ENCODE results near the gene CES2.
"Not testable (repeated sequence)": the region's sequence is repeated elsewhere in the genome, so short reads cannot be mapped to it uniquely, and the experiment has no call there.

The CES2 gene, protein sequence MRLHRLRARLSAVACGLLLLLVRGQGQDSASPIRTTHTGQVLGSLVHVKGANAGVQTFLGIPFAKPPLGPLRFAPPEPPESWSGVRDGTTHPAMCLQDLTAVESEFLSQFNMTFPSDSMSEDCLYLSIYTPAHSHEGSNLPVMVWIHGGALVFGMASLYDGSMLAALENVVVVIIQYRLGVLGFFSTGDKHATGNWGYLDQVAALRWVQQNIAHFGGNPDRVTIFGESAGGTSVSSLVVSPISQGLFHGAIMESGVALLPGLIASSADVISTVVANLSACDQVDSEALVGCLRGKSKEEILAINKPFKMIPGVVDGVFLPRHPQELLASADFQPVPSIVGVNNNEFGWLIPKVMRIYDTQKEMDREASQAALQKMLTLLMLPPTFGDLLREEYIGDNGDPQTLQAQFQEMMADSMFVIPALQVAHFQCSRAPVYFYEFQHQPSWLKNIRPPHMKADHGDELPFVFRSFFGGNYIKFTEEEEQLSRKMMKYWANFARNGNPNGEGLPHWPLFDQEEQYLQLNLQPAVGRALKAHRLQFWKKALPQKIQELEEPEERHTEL

DNA sequence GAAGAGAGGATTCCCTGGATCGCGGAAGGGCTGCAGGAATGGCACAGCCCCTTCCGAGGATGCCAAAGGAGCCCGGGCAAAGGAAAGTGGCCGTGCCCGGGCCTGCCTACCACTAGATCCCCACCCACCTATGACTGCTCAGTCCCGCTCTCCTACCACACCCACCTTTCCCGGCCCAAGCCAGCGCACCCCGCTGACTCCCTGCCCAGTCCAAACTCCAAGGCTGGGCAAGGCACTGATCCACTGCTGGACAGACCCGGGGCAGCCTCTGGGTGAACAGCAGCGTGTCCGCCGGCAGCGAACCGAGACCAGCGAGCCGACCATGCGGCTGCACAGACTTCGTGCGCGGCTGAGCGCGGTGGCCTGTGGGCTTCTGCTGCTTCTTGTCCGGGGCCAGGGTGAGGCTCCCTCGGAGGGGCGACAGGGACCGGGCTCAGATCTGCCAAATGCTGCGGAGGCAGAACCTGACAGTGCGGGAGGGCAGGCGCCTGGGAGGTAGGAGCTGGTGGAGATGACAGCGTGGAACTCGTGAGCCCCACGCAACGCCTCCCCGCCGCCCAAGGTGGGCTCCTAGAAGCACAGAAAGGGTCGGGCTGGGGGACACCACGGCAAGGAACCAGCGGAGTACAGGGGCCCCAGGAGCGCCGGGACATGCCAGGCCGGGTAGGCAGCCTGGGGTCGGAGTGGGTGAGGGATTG lies at the start of gene CES2:
TSS of gene CES2 (plus strand) at position 203 of the 698 bp plus-strand sequence. CDS start at position 323, 120 bp downstream.
- in situ Hi-C loops (cut with HindIII; ENCODE audit: low sequenced_read_pairs) = loop anchor here (5.0 to 10.0 kb wide), 3 partner anchors 53 to 449 kb away; partner anchors contain the start of gene PDP2

DNA sequence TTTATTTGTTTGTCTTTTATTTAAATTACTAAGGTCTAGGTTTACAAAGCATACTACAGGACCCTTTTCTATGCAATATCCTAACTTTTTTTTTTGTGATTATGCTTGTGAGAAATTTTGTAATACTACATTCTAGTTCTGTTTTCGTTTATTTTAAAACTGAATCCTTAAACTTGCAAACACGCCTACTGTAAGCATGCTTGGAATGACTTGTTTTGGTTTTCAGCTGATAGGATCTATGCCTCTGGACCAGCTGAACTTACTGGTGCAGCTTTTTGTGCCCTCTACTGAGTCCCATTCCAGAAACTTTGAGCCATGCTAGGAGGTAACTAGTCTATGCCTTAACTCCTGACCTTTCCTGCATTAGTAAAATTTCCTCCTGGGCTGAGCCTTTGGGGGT lies 49.0 kb upstream of the CES2 start:
- in situ Hi-C loops (cut with HindIII; ENCODE audit: low sequenced_read_pairs) = no loop called here

DNA sequence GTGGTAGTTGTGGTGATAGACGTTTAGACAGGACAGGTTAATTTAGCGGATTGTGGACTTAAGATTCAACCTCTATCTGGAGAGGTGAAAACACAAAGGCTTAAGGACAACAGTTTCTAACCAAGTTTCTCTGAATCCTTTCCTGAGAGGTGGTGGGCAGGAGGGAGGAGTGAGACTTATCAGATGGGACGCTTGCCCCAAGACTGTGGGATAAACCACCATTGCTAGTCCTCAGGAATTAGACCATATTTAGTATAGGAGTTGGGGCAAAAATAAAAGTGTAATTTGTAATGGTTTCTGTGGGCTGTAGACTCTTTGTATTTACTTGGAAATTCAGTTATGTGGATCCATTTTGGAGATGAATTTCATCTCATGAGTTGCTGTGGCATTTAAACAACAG lies 48.4 kb upstream of the CES2 start:
- in situ Hi-C loops (cut with HindIII; ENCODE audit: low sequenced_read_pairs) = no loop called here

DNA sequence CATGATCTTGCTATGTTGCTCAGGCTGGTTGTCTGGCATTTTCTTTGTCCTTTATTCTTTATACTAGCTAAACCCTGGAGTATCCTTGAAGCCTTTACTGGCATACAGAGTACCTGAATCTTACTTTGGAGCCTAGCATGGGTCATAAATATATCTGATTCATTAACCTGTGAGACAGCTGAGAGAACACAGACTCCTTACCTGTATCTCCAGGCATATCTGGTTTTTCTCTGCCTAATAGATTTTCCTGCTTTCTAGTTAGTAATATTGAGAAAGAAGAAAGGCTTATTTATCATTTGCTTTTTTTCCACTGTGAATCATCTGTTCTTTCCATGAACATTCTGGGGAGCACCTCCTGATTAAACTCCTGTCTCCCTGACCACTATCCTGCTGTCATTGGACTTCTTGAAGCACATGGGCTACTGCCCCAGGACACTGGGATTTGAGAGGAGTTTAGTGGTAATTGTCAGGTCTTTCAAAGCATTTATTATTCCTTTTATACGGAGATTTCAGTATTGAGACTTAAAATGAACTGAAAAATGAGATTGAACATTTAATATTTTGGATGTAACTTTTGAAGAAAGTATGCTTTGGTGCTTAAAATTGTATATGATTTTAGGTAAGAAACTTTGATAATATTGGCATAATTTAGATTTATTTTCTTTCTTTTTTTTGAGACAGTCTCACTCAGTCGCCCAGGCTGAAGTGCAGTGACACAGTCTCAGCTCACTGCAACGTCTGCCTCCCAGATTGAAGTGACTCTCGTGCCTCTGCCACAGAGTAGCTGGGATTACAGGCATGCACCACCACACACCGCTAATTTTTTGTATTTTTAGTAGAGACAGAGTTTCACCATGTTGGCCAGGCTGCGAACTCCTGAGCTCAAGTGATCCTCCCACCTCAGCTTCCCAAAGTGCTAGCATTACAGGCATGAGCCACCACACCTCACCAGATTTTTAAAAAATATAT lies 46.4 kb upstream of the CES2 start:
- in situ Hi-C loops (cut with HindIII; ENCODE audit: low sequenced_read_pairs) = no loop called here

DNA sequence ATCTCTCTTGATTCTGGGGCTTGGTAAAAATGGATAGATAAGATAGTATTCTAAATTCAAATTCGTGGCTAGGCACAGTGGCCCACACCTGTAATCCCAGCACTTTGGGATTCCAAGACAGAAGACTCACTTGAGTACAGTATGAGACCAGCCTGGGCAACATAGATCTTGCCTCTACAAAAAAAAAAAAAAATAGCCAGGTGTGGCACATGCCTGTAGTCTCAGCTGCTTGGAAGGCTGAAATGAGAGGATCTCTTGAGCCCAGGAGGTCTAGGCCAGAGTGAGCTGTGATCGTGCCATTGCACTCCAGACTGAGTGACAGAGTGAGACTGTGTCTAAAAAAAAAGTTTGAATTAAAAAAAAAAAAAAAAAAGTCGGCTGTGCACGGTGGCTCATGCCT lies 45.7 kb upstream of the CES2 start:
- in situ Hi-C loops (cut with HindIII; ENCODE audit: low sequenced_read_pairs) = no loop called here

DNA sequence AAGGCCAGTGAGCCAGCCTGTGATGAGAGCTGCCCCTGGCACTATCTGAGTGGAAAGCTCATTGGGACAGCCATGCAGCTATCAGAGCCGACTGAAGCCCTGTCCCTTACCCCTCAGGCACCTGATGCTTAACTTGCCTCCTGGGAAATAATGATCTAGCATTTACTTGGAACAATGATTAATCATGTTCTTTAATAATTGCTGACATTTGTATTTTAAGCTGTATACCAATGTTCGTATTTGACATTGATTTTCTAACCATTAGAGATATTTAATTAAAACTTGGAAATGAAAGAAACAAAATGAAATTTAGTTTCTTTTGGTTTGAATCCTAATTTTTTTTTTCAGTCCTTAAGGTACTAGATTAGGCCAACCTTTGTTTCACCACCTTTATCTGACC lies 44.5 kb upstream of the CES2 start:
- in situ Hi-C loops (cut with HindIII; ENCODE audit: low sequenced_read_pairs) = no loop called here

DNA sequence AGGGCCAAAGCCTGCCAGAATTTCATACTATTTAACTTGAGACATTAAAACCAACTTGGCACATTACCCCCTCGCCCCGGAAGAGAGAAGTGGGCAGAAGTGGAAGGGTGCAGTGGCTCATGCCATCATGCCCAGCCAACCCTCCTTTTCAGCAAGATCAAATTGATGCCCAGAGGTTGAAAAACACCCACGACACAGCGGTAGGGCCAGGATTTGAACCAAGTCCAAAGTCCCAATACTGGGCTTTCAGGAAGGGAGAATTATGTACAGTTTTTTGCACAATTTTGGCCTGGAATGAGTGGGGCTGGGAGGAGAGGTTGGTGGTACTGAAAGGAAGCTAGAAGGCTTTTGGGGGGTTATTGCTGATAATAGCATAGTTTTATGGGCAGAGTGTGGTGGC lies 44.0 kb upstream of the CES2 start:
- in situ Hi-C loops (cut with HindIII; ENCODE audit: low sequenced_read_pairs) = no loop called here

DNA sequence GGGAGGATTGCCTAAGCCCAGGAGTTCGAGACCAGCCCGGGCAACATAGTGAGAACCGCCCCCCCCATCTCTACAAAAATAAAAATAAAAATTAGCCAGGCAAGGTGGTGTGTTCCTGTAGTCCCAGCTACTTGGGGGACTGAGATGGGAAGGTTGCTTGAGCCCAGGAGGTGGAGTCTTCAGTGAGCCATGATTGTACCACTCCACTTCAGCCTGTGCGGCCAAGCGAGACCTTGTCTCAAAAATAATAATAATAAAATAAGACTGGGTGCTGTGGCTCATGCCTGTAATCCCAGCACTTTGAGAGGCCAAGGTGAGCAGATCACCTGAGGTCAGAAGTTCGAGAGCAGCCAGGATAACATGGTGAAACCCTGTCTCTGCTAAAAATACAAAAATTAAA lies 43.5 kb upstream of the CES2 start:
- in situ Hi-C loops (cut with HindIII; ENCODE audit: low sequenced_read_pairs) = no loop called here

DNA sequence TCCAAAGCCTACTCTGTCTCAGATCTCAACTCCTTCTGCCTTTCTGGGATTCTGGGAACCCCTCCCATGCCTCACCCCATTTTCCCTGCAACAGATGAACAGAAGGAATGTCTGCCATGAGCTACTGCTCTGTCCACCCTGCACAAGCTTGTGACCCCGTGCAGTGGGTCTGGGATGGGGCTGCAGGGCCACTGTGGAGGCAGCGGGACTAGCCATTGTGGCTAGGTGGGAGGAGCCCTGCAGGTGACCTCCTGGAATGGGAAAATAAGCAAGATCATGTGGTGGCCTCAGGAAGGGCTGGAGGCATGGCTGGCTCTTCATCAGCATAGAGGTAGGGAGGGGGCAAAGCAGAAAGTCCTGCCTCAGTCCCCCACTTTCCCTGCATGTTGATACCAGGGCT lies 41.3 kb upstream of the CES2 start:
- in situ Hi-C loops (cut with HindIII; ENCODE audit: low sequenced_read_pairs) = no loop called here

DNA sequence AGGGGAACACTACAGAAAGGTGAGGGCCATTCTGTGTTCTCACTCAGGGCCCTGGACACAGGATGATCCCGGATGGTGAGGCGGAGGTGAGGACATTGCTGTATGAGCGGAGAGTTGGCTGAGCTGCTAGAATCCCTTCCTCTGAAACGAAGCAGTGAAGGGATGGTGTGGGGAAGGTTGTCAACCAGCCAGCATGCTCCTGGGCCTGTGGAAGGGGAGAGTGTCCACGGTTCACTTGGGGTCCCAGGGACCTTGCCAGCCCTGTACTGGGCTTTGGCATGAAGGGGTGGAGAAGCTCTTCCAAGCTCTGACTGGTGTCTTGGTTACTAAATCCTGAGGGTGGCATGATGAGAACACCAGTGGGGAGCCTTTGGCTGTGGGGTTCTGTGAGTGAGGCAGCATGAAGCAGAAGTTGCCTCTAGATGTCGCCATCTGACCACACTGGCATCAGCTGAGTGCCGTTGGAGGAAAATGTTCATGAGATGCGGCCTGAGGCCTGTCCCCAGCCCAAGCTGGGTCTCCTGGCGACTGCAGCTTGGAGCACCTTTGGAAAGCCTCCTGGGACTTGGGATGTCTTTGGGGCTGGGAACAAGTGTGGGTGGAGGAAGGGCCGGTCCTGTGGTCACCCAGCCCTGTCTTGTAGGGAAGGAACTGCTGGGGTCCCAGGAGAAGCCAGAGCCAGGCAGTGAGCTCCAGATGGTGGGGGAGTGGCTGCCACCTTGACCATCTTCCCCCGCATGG lies 40.2 kb upstream of the CES2 start:
- in situ Hi-C loops (cut with HindIII; ENCODE audit: low sequenced_read_pairs) = no loop called here

DNA sequence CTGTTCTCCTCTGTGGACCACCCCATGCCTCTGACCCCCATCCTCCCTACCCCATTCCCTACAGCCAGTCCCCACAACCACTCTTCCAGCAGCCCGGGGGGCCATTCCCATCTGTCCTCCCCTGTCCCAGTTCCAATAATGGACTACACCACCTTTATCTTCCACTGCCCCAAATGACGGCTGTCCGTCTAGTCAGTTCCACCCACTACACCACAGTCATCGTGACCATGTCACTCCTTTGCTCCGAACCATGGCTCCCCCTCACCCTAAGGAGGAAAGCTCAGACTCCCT lies 39.7 kb upstream of the CES2 start:
- in situ Hi-C loops (cut with HindIII; ENCODE audit: low sequenced_read_pairs) = no loop called here

DNA sequence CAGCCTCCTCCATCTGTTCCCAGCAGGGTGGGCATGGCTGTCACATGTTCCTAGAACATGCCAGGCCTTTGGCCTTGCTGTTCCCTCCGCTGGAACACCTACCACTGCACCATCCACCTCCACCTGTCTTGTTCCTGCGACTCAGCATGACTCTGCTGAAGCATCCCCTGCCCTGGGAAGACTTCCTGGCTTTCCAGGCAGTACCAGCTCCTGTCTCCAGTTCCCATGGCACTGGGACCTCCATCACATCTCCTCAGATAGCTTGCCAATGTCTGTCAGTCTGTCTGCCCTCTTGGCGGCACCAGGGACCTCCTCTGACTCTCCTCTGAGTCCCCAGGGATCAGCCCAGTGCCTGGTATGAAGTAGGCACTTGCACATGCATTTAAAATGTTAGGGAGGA lies 39.3 kb upstream of the CES2 start:
- in situ Hi-C loops (cut with HindIII; ENCODE audit: low sequenced_read_pairs) = no loop called here

DNA sequence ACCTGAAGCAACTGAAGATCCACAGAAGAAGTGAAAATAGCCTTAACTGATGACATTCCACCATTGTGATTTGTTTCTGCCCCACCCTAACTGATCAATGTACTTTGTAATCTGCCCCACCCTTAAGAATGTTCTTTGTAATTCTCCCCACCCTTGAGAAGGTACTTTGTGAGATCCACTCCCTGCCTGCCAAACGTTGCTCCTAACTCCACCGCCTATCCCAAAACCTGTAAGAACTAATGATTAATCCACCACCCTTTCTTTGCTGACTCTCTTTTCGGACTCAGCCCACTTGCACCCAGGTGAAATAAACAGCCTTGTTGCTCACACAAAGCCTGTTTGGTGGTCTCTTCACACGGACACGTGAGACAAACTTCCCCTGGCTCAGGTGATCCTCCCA lies 38.6 kb upstream of the CES2 start:
- in situ Hi-C loops (cut with HindIII; ENCODE audit: low sequenced_read_pairs) = not testable (repeated sequence)

DNA sequence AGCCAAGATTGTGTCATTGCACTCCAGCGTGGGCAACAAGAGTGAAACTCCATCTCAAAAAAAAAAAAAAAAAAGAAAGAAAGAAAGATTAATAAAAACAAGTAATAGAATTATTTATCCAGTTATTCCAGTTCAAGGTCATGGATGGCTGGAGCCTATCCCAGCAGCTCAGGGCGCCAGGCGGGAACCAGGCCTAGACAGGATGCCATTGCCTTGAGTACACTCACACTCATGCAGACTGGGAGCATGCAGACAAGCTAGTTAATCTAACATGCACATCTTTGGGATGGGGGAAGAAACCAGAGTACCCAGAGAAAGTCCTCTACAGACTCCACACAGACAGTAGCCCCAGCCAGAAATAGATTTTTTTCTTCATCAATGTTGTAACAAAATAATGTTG lies 37.1 kb upstream of the CES2 start:
- in situ Hi-C loops (cut with HindIII; ENCODE audit: low sequenced_read_pairs) = no loop called here

DNA sequence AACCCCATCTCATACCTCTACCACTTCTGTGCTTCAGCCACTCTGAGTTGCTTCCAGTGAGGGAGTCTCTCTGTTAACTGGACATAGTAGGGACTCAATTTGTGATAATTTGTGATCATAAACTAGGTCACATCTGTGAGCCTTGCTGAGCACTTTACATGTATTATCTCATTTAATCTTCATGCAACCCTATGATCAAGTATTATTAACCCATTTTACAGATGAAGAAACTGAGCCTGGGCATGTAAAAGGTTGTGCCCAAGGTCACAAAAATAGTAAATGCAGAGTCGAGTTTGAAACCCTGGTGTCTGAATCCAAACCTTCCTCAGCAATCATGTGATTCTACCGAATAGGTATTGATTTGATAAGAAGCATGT lies 36.4 kb upstream of the CES2 start:
- in situ Hi-C loops (cut with HindIII; ENCODE audit: low sequenced_read_pairs) = no loop called here

DNA sequence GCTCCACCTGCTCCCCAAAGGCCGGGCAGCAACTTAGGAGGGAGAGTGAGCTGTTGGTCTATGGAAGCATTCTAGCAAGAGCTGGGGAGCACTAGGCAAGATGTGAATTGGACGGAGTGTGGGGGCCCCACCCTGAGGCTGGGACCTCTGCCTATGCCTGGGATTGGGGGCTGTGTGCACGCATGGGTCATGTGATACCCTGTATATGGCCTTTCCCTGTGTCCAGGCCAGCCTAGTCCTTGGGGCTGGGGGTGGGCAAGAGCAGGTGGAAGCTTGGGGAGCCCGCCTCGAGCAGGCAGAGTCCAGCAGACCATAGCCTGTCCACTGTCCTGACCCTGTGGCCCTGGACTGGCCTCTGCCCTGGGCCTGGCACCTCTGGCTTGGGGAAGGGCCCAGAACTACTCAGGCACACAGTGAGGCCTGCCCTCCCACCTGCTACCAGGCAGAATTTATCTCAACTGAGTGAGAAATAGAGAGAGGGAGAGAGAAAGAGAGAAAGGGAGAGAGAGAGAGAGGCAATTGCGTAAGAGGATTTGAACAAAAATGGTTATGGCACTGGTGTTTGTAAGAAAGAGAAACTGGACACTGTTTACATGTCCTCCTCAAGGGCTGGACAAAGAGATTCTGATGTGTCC lies 35.9 kb upstream of the CES2 start:
- in situ Hi-C loops (cut with HindIII; ENCODE audit: low sequenced_read_pairs) = no loop called here

DNA sequence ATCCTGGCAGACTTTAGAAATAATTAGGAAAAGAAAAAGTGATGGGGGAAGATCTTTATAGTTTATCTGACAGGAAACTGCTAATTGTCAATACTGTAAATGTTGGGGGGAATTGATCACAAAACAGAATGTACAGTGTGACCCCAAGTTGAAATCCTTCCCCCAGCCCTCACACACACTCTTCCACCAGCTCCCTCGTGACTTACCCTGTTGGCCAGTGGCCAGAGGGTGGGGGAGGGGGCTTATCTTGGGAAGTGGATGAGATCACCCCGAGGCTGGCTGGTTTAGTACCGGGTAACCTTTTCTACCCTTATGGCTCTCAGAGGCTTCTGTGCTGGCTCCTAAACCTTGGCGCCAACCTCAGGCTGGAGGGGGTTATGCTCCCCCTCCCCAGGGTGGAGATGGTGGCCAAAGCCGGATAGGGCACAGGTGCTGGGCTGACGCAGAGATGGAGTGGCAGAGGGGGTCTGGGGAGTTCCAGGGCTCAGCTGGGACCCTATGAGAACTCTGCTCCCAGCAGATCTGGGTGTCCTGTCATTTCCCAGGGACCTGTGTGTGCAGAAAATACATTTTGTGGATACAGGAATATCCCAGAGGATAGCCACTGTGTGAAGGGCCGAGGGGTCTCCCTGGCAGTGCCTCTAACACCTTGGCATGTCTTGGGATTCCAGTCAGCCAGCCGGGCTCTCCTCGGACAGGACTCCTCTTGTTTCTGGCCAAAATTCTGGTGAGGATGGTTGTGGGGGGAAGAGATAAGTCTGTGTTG lies 35.2 kb upstream of the CES2 start:
- in situ Hi-C loops (cut with HindIII; ENCODE audit: low sequenced_read_pairs) = no loop called here

DNA sequence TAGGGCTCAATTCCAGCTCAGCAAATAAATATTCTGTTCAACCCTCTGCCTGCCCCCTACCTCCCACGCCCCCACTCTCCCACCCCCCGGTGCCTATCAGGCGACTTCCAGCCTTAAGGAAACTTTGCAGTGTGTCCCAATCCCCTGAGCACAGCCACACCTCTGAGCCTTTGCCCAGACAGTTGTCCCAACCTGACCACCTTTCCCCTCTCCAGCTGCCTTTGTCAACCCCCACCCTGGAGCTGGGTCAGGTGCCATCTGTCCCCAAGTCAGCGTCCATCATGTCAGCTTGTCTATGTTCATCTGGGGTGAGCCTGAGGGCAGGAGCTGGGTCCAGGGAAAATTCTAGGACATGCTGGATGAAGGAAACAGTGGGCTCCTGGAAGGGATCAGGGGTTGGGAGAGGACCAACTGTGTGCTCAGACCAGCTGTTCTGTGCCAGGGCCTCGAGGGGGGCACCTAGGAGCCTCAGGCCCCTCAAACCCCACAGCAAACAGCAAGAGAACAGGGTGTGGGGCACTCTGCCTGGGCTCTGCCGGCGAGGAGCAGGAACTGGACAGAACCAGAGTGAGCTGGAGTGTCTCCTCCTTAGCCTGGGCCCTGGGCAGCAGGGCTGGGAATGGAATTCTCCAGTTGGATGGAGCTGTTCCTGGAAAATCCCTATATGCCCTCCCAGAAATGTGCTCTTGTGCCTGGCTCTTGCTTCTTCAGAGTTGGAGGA lies 34.4 kb upstream of the CES2 start:
- in situ Hi-C loops (cut with HindIII; ENCODE audit: low sequenced_read_pairs) = no loop called here

DNA sequence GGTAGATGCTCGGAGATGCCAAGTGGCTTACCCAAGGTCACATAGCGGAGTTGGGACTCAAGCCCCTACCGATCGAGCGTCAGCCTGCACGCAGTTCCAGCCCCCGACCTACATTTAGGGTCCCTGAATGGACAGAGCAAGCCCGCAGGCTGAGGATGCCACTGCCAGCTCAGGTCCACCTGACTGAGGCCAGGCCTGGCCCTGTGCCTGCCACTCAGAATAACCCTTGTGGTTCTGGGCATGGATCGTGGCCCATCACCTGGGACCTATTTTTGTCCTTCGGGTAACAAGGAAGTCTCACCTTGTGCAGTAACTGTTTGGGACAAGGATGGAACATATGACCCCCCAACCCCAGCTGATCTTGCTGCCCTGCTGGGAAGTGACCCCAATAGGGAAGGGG lies 33.7 kb upstream of the CES2 start:
- in situ Hi-C loops (cut with HindIII; ENCODE audit: low sequenced_read_pairs) = no loop called here
